Activated T-cell treated with anti-CD3 and anti-CD28 coated beads for 4 hours (primary cell): Measurements from ENCODE around the gene TRAF5.

ENCODE experiments used
- DNase-seq: peaks from one replicate; pipeline ENCODE4 v3.0.0-alpha.2; 2020

The TRAF5 gene

DNA sequence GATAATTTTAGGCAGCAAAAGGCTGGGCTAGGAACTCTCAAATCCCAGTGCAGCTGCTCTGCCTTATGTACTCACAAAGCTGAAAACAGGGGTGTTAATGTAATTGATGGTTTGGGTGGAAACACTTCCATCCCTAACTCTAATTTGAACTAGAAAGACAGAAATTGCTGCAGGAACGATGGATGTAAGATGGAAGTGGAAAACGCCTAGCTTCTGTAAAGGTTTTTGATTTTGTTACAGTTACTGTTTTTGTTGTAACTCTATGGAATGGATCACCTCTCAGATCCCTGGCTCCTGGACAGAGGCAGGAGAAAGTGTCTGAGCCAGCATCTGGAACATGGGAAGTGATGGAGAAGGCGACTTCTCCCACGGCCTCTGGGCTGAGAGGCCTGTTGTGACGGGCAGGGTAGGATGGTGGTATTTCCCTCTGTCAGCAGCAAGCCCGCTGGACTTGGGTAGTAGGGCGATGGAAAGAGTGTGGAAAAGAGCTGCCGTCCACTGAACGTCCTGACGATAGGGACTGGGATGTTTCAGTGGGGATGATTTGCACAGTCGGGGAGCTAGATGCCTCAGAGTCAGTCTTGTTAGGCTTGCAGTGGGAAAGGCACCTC, 1.6 kb downstream of the TRAF5 start:
- no peak for DNase-seq

DNA sequence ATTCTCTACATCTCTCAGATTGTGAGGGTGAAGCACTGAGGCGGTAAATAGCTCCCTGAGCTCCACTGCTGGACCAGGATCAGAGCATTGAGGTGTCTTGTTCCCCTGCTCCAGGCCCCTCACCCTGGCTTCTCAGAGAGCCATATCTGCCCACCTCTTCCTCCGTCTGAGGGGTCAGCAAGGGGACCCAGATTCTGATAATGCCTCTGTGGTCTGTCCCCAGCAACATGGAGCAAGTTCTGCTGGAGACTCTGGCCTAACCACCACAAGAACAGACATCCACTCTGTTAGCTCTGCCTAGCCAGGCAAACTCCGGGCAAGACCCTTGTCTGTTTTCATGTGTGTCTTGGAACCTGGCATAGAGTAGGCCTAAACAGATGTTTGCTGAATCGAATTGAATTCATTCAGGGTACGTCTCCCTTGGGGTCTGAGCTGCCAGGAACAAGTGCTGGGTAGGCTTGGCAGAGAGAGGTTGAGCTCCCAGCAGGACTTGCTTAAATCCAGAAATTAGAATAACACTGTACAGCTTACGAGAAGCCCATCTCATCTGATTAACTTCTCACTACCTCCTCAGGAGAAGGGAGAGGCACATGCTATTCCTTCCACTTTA, 2.3 kb downstream of the TRAF5 start:
- no peak for DNase-seq

DNA sequence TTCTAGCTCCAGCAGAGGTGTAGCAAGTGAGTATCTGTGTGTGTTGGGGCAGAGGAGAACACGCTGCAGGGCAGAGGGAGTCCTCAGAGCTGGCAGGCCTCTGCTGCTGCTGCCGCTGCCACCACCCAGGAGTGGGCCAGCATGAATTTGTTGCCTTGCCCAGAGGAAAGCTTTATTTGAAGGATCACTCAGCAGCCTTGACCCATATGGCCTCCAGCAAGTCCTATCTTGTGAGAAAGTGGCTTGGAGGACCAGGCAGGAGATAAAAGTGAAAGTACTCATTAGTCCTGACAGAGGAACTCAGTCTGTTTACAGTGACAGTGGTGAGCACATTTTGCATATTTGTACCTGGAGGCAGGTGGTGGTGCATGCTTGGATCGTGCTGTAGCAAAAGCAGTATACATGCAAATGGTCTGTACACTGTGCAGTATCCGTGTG, 3.1 kb downstream of the TRAF5 start:
- DNase-seq, result no peak

DNA sequence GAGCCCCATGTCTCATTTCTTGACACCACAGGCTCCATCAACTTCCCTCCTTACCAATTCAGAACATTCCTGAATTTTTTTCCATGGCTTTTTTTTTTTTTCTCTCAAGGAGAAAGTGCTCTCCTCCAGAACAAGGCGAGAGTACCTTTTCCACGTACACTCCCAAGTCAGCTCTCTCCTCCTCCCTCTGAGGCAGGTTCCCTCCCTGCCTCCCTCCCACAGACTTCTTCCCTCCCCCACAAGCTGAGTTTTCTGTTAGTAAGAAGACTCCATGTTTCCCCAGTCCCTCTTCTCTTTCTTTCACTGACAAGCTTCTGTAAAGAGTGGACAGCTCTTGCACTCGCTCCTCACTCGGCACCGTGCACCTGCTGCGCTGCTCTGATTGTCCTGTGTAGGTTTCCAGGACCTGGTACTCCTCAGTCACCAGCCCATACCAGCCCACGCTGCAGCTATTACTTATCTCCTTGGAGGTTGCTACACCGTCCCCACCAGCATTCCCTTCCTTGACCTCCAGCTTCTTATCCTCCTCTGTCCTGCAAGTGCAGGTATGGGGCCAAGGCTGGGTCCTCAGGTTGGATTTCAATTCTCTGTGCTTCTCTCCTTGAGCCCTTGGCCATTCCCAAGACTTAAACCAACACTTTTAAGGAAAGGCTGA, 3.8 kb downstream of the TRAF5 start:
- DNase-seq, result no peak

DNA sequence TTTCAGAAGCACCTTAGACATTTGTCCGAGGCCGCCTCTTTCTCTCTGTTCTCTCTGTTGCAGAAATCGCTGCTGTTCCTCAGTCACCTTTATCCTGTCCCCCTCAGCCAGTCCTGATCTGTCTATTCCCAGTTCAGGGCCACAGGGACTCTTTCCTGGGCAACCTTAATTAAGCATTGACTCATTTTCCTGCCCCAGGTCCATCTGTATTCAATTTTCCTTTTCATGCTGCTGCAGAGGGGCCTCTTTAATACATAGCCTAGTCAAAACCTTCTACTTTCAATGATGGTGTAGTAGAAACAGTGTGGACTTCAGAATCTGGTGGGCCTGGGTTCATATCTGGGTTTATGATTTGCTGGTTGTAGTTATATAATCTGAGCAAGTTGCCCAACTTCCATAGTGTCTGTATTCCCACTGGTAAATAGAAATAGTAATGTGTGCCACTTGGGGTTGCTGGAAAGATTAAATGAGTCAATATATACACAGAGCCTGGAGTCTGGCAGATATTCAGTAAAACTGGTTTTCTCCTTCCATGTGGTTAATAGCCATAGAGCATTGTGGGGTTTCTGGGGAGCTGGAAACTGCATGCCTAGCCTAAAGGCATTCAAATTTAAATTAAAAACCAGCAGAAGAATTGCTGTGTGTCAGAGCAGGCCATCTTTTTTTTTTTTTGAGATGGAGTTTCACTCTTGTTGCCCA, 4.5 kb downstream of the TRAF5 start:
- no peak for DNase-seq

GRCh38 chr1:211332036-211332616, 5.5 kb downstream of the TRAF5 start:
- DNase-seq, result no peak

DNA sequence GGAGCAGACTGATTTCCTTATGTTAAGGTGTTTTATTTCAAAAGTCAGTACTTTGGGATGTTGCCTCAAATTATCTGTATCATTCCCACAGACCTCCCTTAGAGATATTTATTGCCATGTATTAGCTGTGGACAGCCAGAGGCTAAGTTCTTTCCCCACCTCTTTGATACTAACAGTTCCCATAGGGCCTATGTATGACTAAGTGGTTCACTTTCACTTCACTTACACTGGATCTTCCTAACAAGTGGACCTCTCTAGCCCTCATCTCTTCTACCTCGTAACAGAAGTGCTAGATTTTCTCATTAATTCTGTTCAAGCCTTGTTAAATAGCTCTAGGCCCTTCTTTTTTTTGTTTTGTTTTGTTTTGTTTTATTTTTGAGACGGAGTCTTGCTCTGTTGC, 6.2 kb downstream of the TRAF5 start:
- no peak for DNase-seq

DNA sequence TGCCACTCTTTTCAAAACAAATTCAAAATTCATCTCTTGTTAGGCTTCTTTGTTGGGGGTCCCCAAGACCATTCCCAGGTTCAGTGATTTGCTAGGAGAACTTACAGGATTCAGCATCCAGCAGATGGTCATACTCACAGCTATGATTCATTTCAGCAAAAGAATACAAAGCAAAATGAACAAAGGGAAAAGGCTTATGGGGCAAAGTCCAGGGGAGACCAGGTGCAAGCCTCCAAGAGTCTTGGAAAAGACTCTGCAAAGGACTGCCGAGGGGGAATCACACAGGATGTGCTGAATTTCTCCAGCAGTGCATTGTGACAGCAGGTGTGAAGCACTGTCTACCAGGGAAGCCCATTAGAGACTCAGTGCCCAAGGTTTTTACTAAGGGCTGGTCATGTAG, 7.3 kb downstream of the TRAF5 start:
- DNase-seq, result no peak

- DNase-seq, result no peak
These were observed 8.4 kb downstream of the TRAF5 start for GRCh38 chr1:211334986-211335385.

DNA sequence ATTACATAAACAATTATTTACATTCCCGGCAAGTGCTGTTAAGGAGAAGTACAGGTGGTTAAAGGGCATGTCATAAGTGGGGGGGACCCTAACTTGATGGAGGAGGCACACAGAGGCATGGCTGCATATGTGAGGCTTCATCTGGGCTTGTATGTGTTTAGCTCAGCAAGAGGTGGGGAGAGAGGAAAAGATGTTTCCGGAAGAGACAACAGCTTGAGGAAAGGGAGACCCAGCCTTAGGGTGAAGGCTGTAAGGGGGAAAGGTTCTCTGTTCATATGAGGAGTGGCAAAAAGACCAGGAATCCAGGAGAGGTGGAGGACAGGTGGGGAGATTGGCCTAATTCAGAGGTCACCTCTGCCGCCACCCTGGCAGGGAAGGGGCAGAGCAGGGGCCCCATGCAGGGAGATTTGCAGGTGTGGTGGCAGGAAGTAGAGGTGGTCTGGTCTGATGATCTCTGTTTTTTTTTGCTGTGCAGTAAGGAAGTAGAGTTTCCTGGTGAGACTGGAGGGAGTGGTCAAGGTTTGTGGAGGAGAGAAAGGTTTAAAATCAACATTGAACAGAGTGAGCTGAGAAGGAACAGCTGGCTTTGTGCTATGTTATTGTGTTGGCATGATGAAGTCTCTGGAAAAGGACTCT, 9.0 kb downstream of the TRAF5 start:
- DNase-seq, result no peak

- no peak for DNase-seq
These were observed 9.5 kb downstream of the TRAF5 start for GRCh38 chr1:211336161-211336560.

- no peak for DNase-seq
These were observed 10.1 kb downstream of the TRAF5 start for GRCh38 chr1:211336775-211337174.

DNA sequence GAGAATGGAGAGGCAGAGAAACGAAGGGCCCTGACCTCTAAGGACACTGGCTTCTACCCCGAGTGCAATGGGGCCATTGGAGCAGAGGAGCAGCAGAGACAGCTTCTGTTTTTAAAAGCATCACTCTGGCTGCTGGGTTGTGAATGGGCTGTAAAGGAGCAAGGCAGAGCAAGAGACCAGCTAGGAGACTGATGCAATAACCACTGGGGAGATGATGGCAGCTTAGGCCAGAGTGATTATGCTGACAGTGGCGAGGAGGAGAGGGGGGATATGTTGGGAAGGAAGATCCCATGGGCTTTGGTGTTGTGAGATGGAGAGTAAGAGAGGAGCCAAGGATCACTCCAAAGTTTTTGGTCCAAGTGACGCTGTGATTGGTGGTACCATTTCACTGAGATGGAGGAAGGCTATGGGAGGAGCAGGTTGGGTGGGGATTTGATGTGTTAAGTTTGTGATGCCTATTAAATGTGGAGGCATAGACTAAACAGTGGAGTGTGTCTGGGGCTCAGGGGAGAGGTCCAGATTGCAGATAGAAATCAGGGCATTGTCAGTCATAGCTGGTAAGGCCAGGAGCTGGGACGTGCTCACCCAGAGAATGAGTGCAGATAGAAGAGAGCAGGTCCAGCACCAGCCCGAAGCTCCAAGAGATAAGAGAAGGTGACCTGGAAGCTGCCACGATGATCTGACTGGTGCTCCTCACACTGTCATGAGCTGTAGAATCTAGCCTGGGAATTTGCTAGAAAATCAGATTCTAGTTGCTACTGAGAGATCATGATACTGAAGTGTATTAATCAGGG, 11.0 kb downstream of the TRAF5 start:
- DNase-seq, result no peak

GRCh38 chr1:211338224-211338620, 11.6 kb downstream of the TRAF5 start:
- DNase-seq, result no peak

DNA sequence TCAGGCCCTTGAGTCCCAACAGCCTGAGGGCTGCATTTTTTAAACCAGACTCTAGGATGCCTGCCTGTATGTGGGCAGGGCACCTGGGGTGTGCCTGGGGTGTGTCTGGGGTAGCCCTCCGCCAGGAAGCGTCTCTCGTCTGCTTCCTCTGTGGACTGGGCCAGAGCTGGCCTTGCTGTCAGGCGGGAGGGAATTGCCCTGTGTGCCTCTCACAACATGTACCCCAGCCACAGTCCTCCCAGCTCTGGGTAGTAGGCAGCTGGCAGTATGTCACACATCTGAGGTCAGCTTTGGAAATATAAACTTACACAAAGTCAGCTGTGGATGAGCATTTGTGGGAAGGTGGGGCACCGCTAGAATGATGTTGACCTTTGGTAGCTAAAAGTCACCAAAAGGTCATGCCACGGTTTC, 13.0 kb downstream of the TRAF5 start:
- no peak for DNase-seq

- DNase-seq, result no peak
These were observed 14.2 kb downstream of the TRAF5 start for GRCh38 chr1:211340622-211341507.

DNA sequence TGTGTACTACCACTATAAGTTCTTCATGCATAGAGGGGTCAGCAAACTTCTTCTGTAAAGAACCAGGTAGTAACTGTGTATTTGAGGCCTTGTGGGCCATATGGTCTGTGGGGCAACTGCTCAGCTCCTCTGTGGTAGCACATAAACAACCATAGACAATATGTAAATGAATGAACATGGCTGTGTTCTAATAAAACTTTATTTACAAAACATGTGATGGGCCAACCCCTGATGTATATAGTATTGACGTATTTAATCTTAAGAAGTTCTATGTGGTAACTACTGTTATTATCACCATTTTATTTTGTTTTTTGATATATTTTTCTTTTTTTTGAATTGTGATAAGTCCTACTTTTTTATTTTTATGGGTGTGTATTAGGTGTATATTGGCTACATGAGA, 15.4 kb downstream of the TRAF5 start:
- DNase-seq, result no peak

DNA sequence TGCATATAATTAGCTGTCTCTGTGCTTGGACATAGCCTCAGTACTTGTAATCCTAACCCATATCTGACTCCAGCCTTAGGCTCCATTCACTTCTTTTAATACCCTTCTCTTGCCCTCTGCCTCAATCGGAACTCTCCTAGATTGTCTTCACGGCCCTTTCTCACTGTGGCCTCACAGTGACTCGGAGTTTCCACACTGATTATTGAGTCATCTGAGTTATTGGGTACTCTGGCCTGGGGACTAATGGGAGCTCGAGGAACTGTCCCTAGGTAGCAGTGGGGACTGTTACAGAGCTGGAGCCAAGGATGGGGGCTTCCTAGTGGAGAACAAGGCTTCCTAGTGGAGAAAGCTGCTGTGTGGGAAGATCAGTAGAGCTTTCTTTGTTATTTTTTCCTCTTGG, 17.0 kb downstream of the TRAF5 start:
- no peak for DNase-seq

GRCh38 chr1:211344152-211344618, 17.6 kb downstream of the TRAF5 start:
- no peak for DNase-seq

- no peak for DNase-seq
These were observed 19.1 kb downstream of the TRAF5 start for GRCh38 chr1:211345719-211346118.
